Measurements from ENCODE around the gene FILIP1L. TPM values are rescaled to one million over a fixed set of nuclear protein-coding genes. Genes with fewer than 3 reads are reported as not detected.

FILIP1L gene
- total and polyA plus RNA-seq, 2 of the 4 experiments (the other 2 are of a cell fraction), result 11.5 to 19.9 TPM

DNA sequence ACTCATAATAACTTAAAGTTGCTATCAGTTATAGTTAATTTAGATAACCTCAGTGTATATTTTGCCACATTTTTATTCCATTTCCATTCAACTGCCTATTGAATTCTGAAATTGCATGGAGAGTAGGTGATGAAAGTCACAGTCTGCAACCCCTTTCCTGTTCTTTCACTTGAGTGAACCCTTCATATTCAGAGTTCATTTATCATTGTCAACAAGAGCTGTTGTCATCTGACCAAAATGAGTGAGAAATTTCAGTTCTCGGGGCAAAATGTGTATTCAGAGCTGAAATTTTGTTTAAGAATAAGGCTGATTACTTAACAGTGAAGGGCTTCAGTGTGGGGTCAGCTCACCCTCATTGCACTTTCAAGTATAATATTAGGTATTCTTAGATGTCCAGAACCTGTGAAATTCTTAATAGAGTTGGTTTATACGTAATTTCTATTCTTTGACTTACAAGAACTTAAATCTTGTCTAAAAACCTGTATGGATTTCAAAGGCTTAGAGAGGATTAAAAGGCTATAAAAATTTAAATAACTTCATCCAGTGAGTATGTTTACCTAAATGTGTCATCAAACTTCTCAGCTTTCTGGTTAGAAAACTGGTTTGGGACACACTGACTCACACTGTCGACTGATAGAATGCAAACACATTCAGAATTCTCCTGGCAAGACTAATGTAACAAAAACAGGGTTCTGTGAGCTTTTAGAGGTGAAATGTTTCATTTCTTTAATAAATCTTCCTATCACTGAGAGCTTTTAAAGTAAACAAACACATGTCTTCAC is 204.4 kb downstream of the FILIP1L start:
- no peak overlapping the region for H3K23ac ChIP-seq (ENCODE audit: low read depth, low read length)
- WGBS, 2 experiments (ENCODE audit: extremely low coverage in 2 of 2, insufficient read length in 1 of 2), result no CpG with 5 or more reads among the region's 3 CpGs
- no peaks in the 10 kb centered on the region for H3K9me3 ChIP-seq (ENCODE audit: control insufficient read depth, insufficient read depth, low read length)
- no peak overlapping the region for H2BK5ac ChIP-seq (ENCODE audit: low read depth, low read length, poor library complexity, severe bottlenecking)
- POLR2A ChIA-PET (ENCODE audit: unreplicated experiment), result no interaction called here
- CTCF ChIA-PET, result no interaction called here
- BruUV-seq (replicated peaks), result no TSS peak
- peak; percentile 60; the same call in 1 of the 2 replicates for ATAC-seq (ENCODE audit: low read depth)
- no peak overlapping the region for H3K9ac ChIP-seq (ENCODE audit: low read depth, low read length)
- H2AK9ac ChIP-seq (replicated peaks; ENCODE audit: low read depth, low read length, poor library complexity), result no peak overlapping the region
- H4K20me1 ChIP-seq (ENCODE audit: insufficient read depth, low read length), result no peaks in the 10 kb centered on the region
- intact Hi-C loops (cut with micrococcal nuclease) (no loop called here), in situ Hi-C loops (cut with MboI; ENCODE audit: low sequenced_read_pairs) (no loop called here), dilution Hi-C loops (cut with HindIII; ENCODE audit: low sequenced_read_pairs, unreplicated experiment) (no loop called here)
- H2BK15ac ChIP-seq (ENCODE audit: low read depth, low read length), result no peak overlapping the region
- H2AK5ac ChIP-seq (ENCODE audit: low read depth, low read length), result no peak overlapping the region
- H4K5ac ChIP-seq (ENCODE audit: low read depth, low read length), result no peak overlapping the region
- no peak overlapping the region for H4K8ac ChIP-seq (ENCODE audit: low read depth in 2 of 2, low read length in 2 of 2)
- TF ChIP-seq RFX5 (IDR thresholded peaks at IDR 0.05; ENCODE audit: low read depth, low read length) (no peak), FOS (IDR thresholded peaks at IDR 0.05; ENCODE audit: low read depth, low read length) (peak; percentile 17; the same call in 1 of the 2 replicates)
- H3K56ac ChIP-seq (ENCODE audit: extremely low read depth, insufficient read depth, low read length), result no peak overlapping the region
- H2AFZ ChIP-seq (replicated peaks; ENCODE audit: low read length, poor library complexity), result no peak overlapping the region
- no peak overlapping the region for H2BK20ac ChIP-seq (ENCODE audit: low read depth, low read length)
- peaks cover 5% of the 10 kb centered on the region; the same call in 1 of the 2 replicates for H3K4me1 ChIP-seq (ENCODE audit: control insufficient read depth, insufficient read depth, low read length)
- no peaks in the 10 kb centered on the region for H3K36me3 ChIP-seq (ENCODE audit: control insufficient read depth, insufficient read depth, low read length)
- H4K91ac ChIP-seq (ENCODE audit: insufficient read depth, low read depth, low read length), result no peak overlapping the region
- H3K4me3 ChIP-seq (ENCODE audit: insufficient read depth, low read depth, low read length), result no peak overlapping the region
- no peak overlapping the region for H3K4me2 ChIP-seq (ENCODE audit: low read depth, low read length)
- H2BK120ac ChIP-seq (ENCODE audit: low read depth, low read length), result no peak overlapping the region
- DNase-seq, result peak; percentile 74
- peak overlapping the region; percentile 16; the same call in 1 of the 2 replicates for H3K14ac ChIP-seq (replicated peaks; ENCODE audit: low read depth, low read length)
- H3K27me3 ChIP-seq (ENCODE audit: control insufficient read depth, insufficient read depth, low read length), result no peaks in the 10 kb centered on the region
- no peak overlapping the region for H3K27ac ChIP-seq (ENCODE audit: insufficient read depth, low read length)
- peaks cover 0 to 6% of the 10 kb centered on the region in 2 experiments; a peak in 1 of 4 replicates for H3K79me1 ChIP-seq (ENCODE audit: low read depth in 1 of 2, low read length in 2 of 2)
- peak overlapping the region; percentile 64; the same call in 1 of the 2 replicates for H3K18ac ChIP-seq (ENCODE audit: low read depth, low read length)
- no peak overlapping the region; the same call in 1 of the 2 replicates for H3K4ac ChIP-seq (ENCODE audit: low read depth, low read length)
- no peaks in the 10 kb centered on the region for H3K9me1 ChIP-seq (ENCODE audit: insufficient read depth, low read length)

All from IMR-90 (cell line).